ENCODE results near the gene GREM2.

Gene GREM2

GRCh38 chr1:240464099-240464498 is 147.9 kb downstream of the GREM2 start:
- TF ChIP-seq ZBTB7A (IDR thresholded peaks at IDR 0.05; ENCODE audit: low read depth) (no peak), EP300 (IDR thresholded peaks at IDR 0.05; ENCODE audit: borderline replicate concordance) (no peak), RAD21 (IDR thresholded peaks at IDR 0.05; ENCODE audit: low read depth) (no peak), CEBPB (IDR thresholded peaks at IDR 0.05) (no peak), TCF12 (IDR thresholded peaks at IDR 0.05; ENCODE audit: low read depth) (no peak)

DNA sequence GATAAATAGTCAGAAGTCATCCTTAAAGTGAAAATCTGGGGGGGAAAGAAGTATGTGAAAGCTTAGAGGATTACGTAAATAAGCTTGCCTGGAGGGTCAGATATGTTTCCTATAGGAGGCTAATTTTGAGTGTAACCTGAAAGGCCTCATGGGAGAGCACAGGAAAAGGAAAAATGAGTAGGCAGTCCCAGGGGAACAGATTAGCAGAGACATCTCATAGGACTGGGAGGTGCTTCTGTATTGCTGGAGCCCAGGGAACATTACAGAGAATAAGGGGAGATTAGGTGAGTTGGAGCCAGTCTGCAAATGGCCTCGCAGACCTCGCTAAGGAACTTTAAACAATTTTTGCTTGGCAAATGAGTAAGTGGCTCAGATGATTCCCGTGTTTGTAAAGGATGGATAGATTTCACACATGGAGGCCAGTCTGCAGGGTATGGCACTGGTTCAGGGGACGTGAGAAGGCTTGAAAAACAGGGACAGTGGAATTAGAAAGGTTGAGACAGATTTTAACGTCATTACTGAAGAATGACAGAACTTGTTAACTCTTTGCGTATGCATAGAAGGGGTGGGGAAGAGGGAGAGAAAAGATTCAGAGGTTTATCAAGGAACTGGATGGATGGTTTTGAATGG is 149.1 kb downstream of the GREM2 start:
- TF ChIP-seq REST (IDR thresholded peaks at IDR 0.05; ENCODE audit: low read depth) (no peak), YY1 (IDR thresholded peaks at IDR 0.05; ENCODE audit: low read depth) (no peak), TCF12 (IDR thresholded peaks at IDR 0.05; ENCODE audit: low read depth) (no peak), FOXM1 (IDR thresholded peaks at IDR 0.05; ENCODE audit: borderline replicate concordance, low read depth) (no peak), TEAD4 (IDR thresholded peaks at IDR 0.05) (no peak), ZBTB7A (IDR thresholded peaks at IDR 0.05; ENCODE audit: low read depth) (no peak), CEBPB (IDR thresholded peaks at IDR 0.05) (no peak), EGR1 (IDR thresholded peaks at IDR 0.05) (no peak), EP300 (IDR thresholded peaks at IDR 0.05; ENCODE audit: borderline replicate concordance) (no peak), TAF1 (IDR thresholded peaks at IDR 0.05; ENCODE audit: low read depth) (no peak), NFIC (IDR thresholded peaks at IDR 0.05) (no peak), CREB1 (IDR thresholded peaks at IDR 0.05; ENCODE audit: low read depth) (no peak), RAD21 (IDR thresholded peaks at IDR 0.05; ENCODE audit: low read depth) (no peak)
- TF ChIP-seq, protein P1, sequence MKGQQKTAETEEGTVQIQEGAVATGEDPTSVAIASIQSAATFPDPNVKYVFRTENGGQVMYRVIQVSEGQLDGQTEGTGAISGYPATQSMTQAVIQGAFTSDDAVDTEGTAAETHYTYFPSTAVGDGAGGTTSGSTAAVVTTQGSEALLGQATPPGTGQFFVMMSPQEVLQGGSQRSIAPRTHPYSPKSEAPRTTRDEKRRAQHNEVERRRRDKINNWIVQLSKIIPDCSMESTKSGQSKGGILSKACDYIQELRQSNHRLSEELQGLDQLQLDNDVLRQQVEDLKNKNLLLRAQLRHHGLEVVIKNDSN (IDR thresholded peaks at IDR 0.05) = no peak
- TF ChIP-seq, protein P2, sequence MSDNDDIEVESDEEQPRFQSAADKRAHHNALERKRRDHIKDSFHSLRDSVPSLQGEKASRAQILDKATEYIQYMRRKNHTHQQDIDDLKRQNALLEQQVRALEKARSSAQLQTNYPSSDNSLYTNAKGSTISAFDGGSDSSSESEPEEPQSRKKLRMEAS (IDR thresholded peaks at IDR 0.05) = no peak

- TF ChIP-seq FOXM1 (IDR thresholded peaks at IDR 0.05; ENCODE audit: borderline replicate concordance, low read depth) (no peak), YY1 (IDR thresholded peaks at IDR 0.05; ENCODE audit: low read depth) (no peak), EP300 (IDR thresholded peaks at IDR 0.05; ENCODE audit: borderline replicate concordance) (no peak), NFIC (IDR thresholded peaks at IDR 0.05) (no peak), ZBTB7A (IDR thresholded peaks at IDR 0.05; ENCODE audit: low read depth) (no peak), TAF1 (IDR thresholded peaks at IDR 0.05; ENCODE audit: low read depth) (no peak), CEBPB (IDR thresholded peaks at IDR 0.05) (no peak), CREB1 (IDR thresholded peaks at IDR 0.05; ENCODE audit: low read depth) (no peak), RAD21 (IDR thresholded peaks at IDR 0.05; ENCODE audit: low read depth) (no peak), TCF12 (IDR thresholded peaks at IDR 0.05; ENCODE audit: low read depth) (no peak), EGR1 (IDR thresholded peaks at IDR 0.05) (no peak), REST (IDR thresholded peaks at IDR 0.05; ENCODE audit: low read depth) (no peak)
- TF ChIP-seq, protein P1 (IDR thresholded peaks at IDR 0.05) = no peak
- TF ChIP-seq, protein P2 (IDR thresholded peaks at IDR 0.05) = no peak
These were observed 149.7 kb downstream of the GREM2 start for GRCh38 chr1:240462277-240462676.

DNA sequence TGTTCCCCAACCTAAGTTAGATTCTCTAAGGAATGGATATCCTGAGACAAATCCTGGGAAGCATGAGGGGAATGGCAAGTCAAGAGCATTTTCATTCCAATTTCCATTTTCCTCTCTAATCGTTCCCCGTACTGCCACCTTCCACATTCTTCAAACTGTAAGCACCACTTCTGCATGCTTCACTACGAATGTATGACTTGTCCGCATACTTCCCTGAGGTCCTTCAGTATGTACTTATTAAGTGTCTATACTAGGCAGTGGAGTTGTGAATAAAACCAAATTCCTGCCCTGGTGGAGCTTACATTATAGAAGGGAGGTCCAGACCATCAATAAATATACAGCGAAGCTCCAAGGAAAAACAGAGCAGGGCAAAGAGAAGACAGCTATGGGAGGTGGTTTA is 154.8 kb downstream of the GREM2 start:
- TF ChIP-seq, protein P1 (IDR thresholded peaks at IDR 0.05) = no peak
- TF ChIP-seq CEBPB (IDR thresholded peaks at IDR 0.05) (no peak), TAF1 (IDR thresholded peaks at IDR 0.05; ENCODE audit: low read depth) (no peak), YY1 (IDR thresholded peaks at IDR 0.05; ENCODE audit: low read depth) (no peak), RAD21 (IDR thresholded peaks at IDR 0.05; ENCODE audit: low read depth) (no peak), CREB1 (IDR thresholded peaks at IDR 0.05; ENCODE audit: low read depth) (no peak)
- TF ChIP-seq, protein P2 (IDR thresholded peaks at IDR 0.05) = no peak

DNA sequence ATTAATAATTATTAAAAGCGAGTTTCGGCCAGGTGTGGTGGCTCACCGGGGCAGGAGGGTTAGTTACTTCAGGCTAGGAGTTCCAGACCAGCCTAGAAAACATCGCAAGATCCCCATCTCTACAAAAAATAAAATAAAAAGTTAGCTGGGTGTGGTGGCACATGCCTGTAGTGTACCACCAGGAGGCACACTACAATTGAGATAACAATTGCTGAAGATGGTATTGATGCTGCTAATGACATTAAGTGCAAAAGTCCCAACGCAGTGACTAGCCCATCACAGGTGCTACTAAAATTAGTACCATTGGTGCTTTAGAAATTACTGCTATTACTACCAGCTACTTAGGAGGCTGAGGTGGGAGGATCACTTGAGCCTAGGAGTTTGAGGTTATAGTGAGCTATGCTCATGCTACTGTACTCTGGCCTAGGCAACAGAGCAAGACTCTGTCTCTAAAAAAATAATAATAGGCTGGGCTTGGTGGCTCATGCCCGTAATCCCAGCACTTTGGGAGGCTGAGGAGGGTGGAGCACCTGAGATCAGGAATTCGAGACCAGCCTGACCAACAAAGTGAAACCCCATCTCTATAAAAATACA is 156.6 kb downstream of the GREM2 start:
- TF ChIP-seq, protein P2 (IDR thresholded peaks at IDR 0.05) = no peak
- no peak for TF ChIP-seq EGR1 (IDR thresholded peaks at IDR 0.05)
- no peak for TF ChIP-seq CEBPB (IDR thresholded peaks at IDR 0.05)
- no peak for TF ChIP-seq FOXM1 (IDR thresholded peaks at IDR 0.05; ENCODE audit: borderline replicate concordance, low read depth)
- TF ChIP-seq, protein P1 (IDR thresholded peaks at IDR 0.05) = no peak
- TF ChIP-seq TAF1 (IDR thresholded peaks at IDR 0.05; ENCODE audit: low read depth) = no peak
- TF ChIP-seq NFIC (IDR thresholded peaks at IDR 0.05) = no peak
- TF ChIP-seq TCF12 (IDR thresholded peaks at IDR 0.05; ENCODE audit: low read depth) = no peak
